ENCODE data around the gene SPAG9.

DNA sequence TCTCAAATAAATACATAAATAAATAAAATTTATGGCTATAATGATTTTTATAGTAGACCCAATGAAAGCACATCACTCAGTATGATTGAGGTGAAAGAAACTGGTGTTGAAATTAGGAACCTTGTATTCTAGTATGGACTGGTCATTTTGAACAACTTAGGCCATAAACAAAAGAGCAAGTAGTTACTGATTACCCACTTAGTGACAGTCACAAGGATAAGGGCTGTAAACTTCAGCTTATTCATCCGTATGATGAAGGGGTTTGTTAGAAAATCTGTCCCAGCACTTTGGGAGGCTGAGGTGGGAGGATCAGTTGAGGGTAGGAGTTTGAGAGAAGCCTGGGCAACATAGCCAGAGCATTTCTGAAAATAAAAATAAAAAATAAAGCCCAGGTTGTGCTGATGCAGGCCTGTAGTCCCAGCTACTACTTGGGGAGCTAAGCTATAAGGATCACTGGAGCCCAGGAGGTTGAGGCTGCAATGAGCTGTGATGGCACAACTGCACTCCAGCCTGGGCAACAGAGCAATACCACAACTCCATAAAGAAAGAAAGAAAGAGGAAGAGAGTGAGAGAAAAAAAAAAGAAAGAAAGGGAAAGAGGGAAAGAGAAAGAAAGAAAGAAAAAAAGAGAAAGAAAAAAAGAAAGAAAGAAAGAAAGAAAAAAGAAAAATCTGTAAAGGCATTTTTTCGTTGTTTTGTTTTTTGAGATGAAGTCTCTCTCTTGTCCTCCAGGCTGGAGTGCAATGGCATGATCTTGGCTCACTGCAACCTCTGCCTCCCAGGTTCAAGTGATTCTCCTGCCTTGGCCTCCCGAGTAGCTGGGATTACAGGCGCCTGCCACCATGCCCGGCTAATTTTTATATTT, 4.2 kb upstream of the SPAG9 start:
- TF ChIP-seq CTCF (IDR thresholded peaks at IDR 0.05), result no peak
- TF ChIP-seq ZFX (IDR thresholded peaks at IDR 0.05; ENCODE audit: borderline replicate concordance), result no peak
